MG63 (cell line): Measurements from ENCODE around the gene ZNF385B. TPM values are rescaled to one million over a fixed set of nuclear protein-coding genes. Genes with fewer than 3 reads are reported as not detected.

Source experiments
- DNase-seq: peaks from one replicate; pipeline ENCODE4 v3.0.0-alpha.2; 2020
- H3K27me3 ChIP-seq: fragments of 250-450 bp; sonication (Bioruptor Pico); 2 replicates; pipeline ENCODE4 v1.5.1; 2020; ENCODE audit warnings: mild to moderate bottlenecking, moderate library complexity
- H3K36me3 ChIP-seq: fragments of 250-450 bp; sonication (Bioruptor Pico); 2 replicates; pipeline ENCODE4 v1.5.1; 2020; ENCODE audit warnings: mild to moderate bottlenecking, moderate library complexity
- H3K4me3 ChIP-seq: fragments of 250-450 bp; sonication (Bioruptor Pico); 2 replicates; pipeline ENCODE4 v1.5.1; 2020; ENCODE audit warnings: mild to moderate bottlenecking, moderate library complexity
- H3K9me3 ChIP-seq: fragments of 250-450 bp; sonication (Bioruptor Pico); 2 replicates; pipeline ENCODE4 v1.5.1; 2020; ENCODE audit warnings: mild to moderate bottlenecking, moderate library complexity
- total RNA-seq: library from RNA; depleted of rRNA; stranded (reverse); fragments of >200 nt; shearing (Covaris generic); gene quantifications from 2 replicates; pipeline ENCODE4 v1.2.3, GENCODE V29; 2014; ENCODE audit warnings: low replicate concordance

The ZNF385B gene
- total RNA-seq, 1 experiment from 2014 or later, result not detected

GRCh38 chr2:179861027-179861415 is 391 bp downstream of the ZNF385B start:
- peaks cover 30% of the 10 kb centered on the region for H3K27me3 ChIP-seq
- no peak overlapping the region for H3K4me3 ChIP-seq
- H3K36me3 ChIP-seq, result no peaks in the 10 kb centered on the region
- peak; percentile 36 for DNase-seq
- no peaks in the 10 kb centered on the region for H3K9me3 ChIP-seq

- no peaks in the 10 kb centered on the region for H3K9me3 ChIP-seq
- H3K27me3 ChIP-seq, result peaks cover 30% of the 10 kb centered on the region
- DNase-seq, result no peak
- no peaks in the 10 kb centered on the region for H3K36me3 ChIP-seq
- H3K4me3 ChIP-seq, result no peak overlapping the region
Observed at GRCh38 chr2:179860255-179861026, 971 bp downstream of the ZNF385B start.

GRCh38 chr2:179859523-179859922 is 1.9 kb downstream of the ZNF385B start:
- H3K36me3 ChIP-seq, result no peaks in the 10 kb centered on the region
- no peak for DNase-seq
- H3K9me3 ChIP-seq, result no peaks in the 10 kb centered on the region
- no peak overlapping the region for H3K4me3 ChIP-seq
- H3K27me3 ChIP-seq, result peaks cover 30% of the 10 kb centered on the region

GRCh38 chr2:179857236-179857635 is 4.2 kb downstream of the ZNF385B start:
- H3K4me3 ChIP-seq, result no peak overlapping the region
- DNase-seq, result no peak
- H3K27me3 ChIP-seq, result peaks cover 28% of the 10 kb centered on the region
- no peaks in the 10 kb centered on the region for H3K36me3 ChIP-seq
- no peaks in the 10 kb centered on the region for H3K9me3 ChIP-seq

- Histone ChIP-seq H3K27me3 (peaks cover 19% of the 10 kb centered on the region), H3K4me3 (no peak overlapping the region), H3K9me3 (no peaks in the 10 kb centered on the region), H3K36me3 (no peaks in the 10 kb centered on the region)
- DNase-seq, result no peak
Observed at GRCh38 chr2:179856205-179856604, 5.2 kb downstream of the ZNF385B start.

GRCh38 chr2:179855673-179856072 is 5.7 kb downstream of the ZNF385B start:
- H3K36me3 ChIP-seq, result no peaks in the 10 kb centered on the region
- DNase-seq, result no peak
- peaks cover 19% of the 10 kb centered on the region for H3K27me3 ChIP-seq
- H3K4me3 ChIP-seq, result no peak overlapping the region
- H3K9me3 ChIP-seq, result no peaks in the 10 kb centered on the region

GRCh38 chr2:179854891-179855290 is 6.5 kb downstream of the ZNF385B start:
- H3K27me3 ChIP-seq, result peaks cover 11% of the 10 kb centered on the region
- H3K36me3 ChIP-seq, result no peaks in the 10 kb centered on the region
- no peak overlapping the region for H3K4me3 ChIP-seq
- DNase-seq, result no peak
- no peaks in the 10 kb centered on the region for H3K9me3 ChIP-seq

- peaks cover 4% of the 10 kb centered on the region; the same call in 1 of the 2 replicates for H3K27me3 ChIP-seq
Observed at GRCh38 chr2:179853108-179853507, 8.3 kb downstream of the ZNF385B start.

GRCh38 chr2:179850188-179850587 is 11.2 kb downstream of the ZNF385B start:
- Histone ChIP-seq H3K9me3 (no peaks in the 10 kb centered on the region), H3K27me3 (no peaks in the 10 kb centered on the region), H3K36me3 (no peaks in the 10 kb centered on the region), H3K4me3 (no peak overlapping the region)
- no peak for DNase-seq

More at GRCh38 chr2:179853108-179853507, 8.3 kb downstream of the ZNF385B start:
- no peak for DNase-seq
- H3K9me3 ChIP-seq, result no peaks in the 10 kb centered on the region
- H3K4me3 ChIP-seq, result no peak overlapping the region
- no peaks in the 10 kb centered on the region for H3K36me3 ChIP-seq

- no peaks in the 10 kb centered on the region for H3K27me3 ChIP-seq
- H3K9me3 ChIP-seq, result no peaks in the 10 kb centered on the region
- no peaks in the 10 kb centered on the region for H3K36me3 ChIP-seq
- DNase-seq, result no peak
- no peak overlapping the region for H3K4me3 ChIP-seq
Observed at GRCh38 chr2:179849719-179850118, 11.7 kb downstream of the ZNF385B start.

- no peak overlapping the region for H3K4me3 ChIP-seq
- no peaks in the 10 kb centered on the region for H3K36me3 ChIP-seq
- H3K9me3 ChIP-seq, result no peaks in the 10 kb centered on the region
- DNase-seq, result no peak
- H3K27me3 ChIP-seq, result no peaks in the 10 kb centered on the region
Observed at GRCh38 chr2:179843541-179843940, 17.9 kb downstream of the ZNF385B start.

- Histone ChIP-seq H3K27me3 (no peaks in the 10 kb centered on the region), H3K4me3 (no peak overlapping the region), H3K36me3 (no peaks in the 10 kb centered on the region), H3K9me3 (no peaks in the 10 kb centered on the region)
- peak; percentile 21 for DNase-seq
Observed at GRCh38 chr2:179842498-179843153, 18.8 kb downstream of the ZNF385B start.

GRCh38 chr2:179840840-179841239 is 20.6 kb downstream of the ZNF385B start:
- Histone ChIP-seq H3K36me3 (no peaks in the 10 kb centered on the region), H3K27me3 (no peaks in the 10 kb centered on the region), H3K4me3 (no peak overlapping the region), H3K9me3 (no peaks in the 10 kb centered on the region)
- DNase-seq, result no peak

- Histone ChIP-seq H3K36me3 (no peaks in the 10 kb centered on the region), H3K27me3 (no peaks in the 10 kb centered on the region), H3K9me3 (no peaks in the 10 kb centered on the region), H3K4me3 (no peak overlapping the region)
- peak; percentile 33 for DNase-seq
Observed at GRCh38 chr2:179837408-179837807, 24.0 kb downstream of the ZNF385B start.

- Histone ChIP-seq H3K4me3 (no peak overlapping the region), H3K9me3 (no peaks in the 10 kb centered on the region), H3K27me3 (no peaks in the 10 kb centered on the region), H3K36me3 (no peaks in the 10 kb centered on the region)
- no peak for DNase-seq
Observed at GRCh38 chr2:179830043-179830787, 31.2 kb downstream of the ZNF385B start.

- Histone ChIP-seq H3K4me3 (no peak overlapping the region), H3K27me3 (no peaks in the 10 kb centered on the region), H3K9me3 (no peaks in the 10 kb centered on the region), H3K36me3 (no peaks in the 10 kb centered on the region)
- DNase-seq, result no peak
Observed at GRCh38 chr2:179826297-179826696, 35.1 kb downstream of the ZNF385B start.

GRCh38 chr2:179825494-179825893 is 35.9 kb downstream of the ZNF385B start:
- no peaks in the 10 kb centered on the region for H3K36me3 ChIP-seq
- H3K9me3 ChIP-seq, result no peaks in the 10 kb centered on the region
- H3K27me3 ChIP-seq, result no peaks in the 10 kb centered on the region
- H3K4me3 ChIP-seq, result no peak overlapping the region
- DNase-seq, result no peak
